Stimulated activated CD8-positive, alpha-beta memory T cell treated with anti-CD3 and anti-CD28 coated beads, Interleukin-15, amount 100 ng/mL, for 1 hour (primary cell): ENCODE data around the gene FCGR1A.
"Not testable (repeated sequence)": the region's sequence is repeated elsewhere in the genome, so short reads cannot be mapped to it uniquely, and the experiment has no call there.

Source experiments
- DNase-seq: peaks from one replicate; pipeline ENCODE4 v3.0.0-alpha.2; 2020; ENCODE audit warnings: low read depth

FCGR1A gene

DNA sequence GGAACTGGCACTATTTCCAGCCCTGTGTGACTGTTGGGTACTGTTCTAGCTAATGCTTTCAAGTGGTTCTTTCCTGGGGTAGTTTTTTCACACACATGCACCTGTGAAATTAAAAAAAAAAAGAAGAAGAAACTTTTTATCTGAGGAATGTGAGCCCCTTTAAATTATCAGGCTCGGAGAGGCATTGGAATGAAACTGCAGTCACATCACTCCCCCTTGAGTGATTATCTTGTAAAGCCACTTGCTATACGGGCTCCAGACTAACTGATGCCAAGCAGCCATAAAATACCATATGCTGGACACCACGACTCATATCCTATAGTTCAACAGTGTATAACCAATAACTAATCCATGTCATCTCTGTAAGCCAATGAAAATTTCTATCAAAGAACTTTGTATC is 5.4 kb upstream of the FCGR1A start:
- DNase-seq, result not testable (repeated sequence)

- DNase-seq, result not testable (repeated sequence)
Measured at GRCh38 chr1:149778313-149778712, 4.2 kb upstream of the FCGR1A start.

GRCh38 chr1:149781413-149781984 is 995 bp upstream of the FCGR1A start:
- DNase-seq, result not testable (repeated sequence)

DNA sequence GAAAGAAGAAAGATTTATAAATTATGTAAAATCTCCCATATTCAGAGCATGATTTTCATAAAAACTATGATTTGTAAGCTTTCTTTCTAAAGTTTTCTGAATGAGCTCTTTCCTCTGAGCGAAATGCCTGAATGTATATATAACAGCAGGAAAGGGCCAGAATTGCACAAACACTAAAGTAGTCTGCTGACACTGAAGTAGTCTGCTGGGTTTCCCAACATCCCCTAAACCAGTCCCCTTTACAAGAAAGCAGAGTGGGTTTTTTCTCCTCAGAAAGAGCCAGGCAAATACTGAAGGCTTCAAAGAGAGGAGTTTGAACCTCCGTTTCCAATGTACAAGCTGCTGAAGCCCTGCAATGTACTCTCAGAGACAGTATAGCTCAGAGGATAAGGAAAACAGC is 795 bp downstream of the FCGR1A start:
- DNase-seq, result not testable (repeated sequence)

GRCh38 chr1:149783868-149784267 is 1.4 kb downstream of the FCGR1A start:
- DNase-seq, result not testable (repeated sequence)

GRCh38 chr1:149787688-149788451 is 5.4 kb downstream of the FCGR1A start:
- not testable (repeated sequence) for DNase-seq

DNA sequence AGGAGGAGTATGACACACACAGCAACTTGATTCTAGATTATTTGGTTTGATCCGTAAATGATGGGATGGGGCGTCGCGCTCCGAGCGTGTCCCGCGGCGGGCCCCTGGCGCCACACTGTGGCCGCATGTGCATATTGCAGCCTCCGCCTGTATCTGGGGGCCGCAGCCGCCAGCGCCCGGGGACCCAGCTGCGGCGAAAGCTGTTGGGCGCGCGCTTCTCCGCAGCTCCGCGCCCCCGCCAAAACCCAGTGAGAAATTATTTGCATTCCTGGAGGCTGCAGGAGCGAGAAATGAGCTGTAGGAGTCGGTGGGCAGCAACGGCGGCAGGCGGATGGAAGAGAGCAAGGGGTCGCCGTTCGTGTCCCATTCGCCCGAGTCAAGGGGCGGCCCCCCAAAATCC is 10.0 kb downstream of the FCGR1A start:
- not testable (repeated sequence) for DNase-seq

DNA sequence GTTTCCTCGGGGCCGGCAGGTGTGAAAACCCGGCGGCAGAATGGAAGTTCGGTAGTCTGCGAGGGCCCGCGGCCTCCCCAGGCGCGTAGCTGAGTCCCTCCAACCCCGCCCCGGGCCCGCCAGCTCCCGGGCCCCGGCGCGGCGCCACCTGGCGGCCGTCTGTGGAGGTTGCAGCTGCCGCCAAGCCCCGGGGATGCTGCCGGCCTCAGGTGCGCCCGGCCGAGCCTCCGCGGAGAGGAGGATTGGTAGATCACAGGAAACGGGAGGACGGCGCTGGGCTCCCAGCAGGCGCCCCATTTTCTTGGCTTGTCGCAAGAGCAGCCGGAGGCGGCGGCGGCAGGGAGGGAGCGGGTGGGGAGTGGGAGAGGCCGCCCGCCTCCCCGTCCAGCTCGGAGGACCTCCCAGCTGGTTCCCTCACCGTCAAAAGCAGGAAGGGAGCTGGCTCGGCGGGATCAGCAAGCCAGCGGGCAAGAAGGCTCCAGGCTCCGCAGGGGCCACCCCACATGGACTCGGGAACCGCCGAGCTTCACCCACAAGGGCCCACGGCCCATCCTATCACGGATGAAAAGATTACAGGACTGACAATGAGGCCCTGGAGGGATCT is 10.5 kb downstream of the FCGR1A start:
- peak; percentile 61 for DNase-seq

- not testable (repeated sequence) for DNase-seq
Measured at GRCh38 chr1:149793885-149794284, 11.4 kb downstream of the FCGR1A start.

- DNase-seq, result not testable (repeated sequence)
Measured at GRCh38 chr1:149801628-149802027, 19.1 kb downstream of the FCGR1A start.

- DNase-seq, result not testable (repeated sequence)
Measured at GRCh38 chr1:149804417-149805080, 22.1 kb downstream of the FCGR1A start.

DNA sequence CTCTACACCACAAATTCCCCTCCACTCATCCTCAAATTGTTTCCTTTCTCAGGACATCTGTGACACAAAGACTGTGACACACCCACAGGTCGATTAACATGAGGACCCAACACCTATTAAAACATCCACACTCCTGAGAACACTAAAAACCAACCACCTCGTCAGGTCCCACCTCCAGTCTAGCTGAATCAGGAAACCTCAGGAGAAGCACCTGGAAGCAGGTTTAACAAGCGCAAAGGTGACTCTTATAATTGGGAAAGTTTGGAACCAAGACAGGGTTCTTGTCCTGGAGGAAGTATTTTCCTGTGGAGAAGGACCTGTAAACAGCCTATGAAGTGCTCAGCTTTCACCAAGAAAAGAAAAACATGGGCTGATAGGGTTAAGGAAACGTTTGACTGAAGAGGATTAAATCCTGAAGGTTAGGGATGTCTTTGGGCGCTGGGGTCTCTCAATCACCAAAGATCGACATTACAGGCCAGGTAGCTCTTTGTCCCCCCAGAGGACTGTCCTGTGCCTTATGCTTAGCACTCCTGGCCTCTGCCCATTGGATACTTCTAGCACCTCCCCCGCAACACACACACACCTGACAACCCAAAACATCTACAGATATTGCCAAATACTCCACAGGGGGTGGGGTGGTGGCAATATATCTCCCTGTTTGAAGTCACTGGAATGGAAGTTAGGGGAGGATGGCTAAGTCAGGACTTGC is 28.4 kb downstream of the FCGR1A start:
- DNase-seq, result not testable (repeated sequence)

DNA sequence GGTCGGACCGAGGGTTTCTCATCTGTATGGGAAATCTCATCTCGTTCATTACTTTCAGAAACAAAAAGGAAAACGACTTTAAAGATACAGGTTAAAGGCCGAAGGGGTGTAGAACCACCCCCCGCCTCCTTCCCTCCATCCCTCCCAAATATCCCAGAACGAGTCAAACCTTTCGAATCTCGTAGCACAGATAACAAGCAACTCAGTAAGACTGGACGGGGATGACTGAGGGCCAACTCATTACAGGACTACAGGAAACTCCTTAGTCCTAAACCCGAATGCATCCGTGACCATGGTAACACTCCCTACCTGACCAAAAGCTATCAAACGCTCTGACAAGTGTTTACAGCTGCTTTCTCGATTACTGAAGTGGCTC is 29.0 kb downstream of the FCGR1A start:
- DNase-seq, result not testable (repeated sequence)

- DNase-seq, result peak; percentile 62
Measured at GRCh38 chr1:149811890-149812829, 29.7 kb downstream of the FCGR1A start.

DNA sequence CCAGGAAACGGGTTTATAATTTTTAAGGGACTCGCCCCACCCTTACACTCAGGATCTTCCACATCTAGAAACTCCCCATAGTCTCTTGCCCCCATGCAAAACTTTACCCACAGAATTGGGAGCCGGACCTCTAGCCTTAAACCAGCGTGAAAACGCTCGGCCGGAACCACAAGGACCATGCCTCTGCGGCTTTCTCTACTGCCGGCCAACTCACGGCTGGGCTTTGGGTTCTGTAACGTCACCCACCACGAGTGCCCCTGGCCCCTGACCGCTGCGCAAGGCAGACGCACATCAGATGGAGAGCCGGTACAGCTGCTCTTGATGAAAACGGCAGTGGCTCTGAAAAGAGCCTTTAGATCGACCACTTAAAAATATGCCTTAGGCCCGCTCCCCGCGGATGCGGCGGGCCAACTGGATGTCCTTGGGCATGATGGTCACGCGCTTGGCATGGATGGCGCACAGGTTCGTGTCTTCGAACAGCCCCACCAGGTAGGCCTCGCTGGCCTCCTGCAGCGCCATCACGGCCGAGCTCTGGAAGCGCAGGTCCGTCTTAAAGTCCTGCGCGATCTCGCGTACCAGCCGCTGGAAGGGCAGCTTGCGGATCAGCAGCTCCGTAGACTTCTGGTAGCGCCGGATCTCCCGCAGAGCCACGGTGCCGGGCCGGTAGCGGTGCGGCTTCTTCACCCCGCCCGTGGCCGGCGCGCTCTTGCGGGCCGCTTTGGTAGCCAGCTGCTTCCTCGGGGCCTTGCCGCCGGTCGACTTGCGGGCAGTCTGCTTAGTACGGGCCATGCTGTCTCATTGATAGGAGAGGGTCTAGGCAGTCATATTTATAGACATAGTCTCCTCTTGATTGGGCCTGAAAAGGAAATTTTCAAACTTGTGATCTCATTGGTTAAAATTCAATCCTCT is 30.7 kb downstream of the FCGR1A start:
- DNase-seq, result peak; percentile 36

GRCh38 chr1:149820387-149820786 is 37.9 kb downstream of the FCGR1A start:
- not testable (repeated sequence) for DNase-seq

- not testable (repeated sequence) for DNase-seq
Measured at GRCh38 chr1:149826555-149826954, 44.1 kb downstream of the FCGR1A start.

- DNase-seq, result not testable (repeated sequence)
Measured at GRCh38 chr1:149831764-149832315, 49.3 kb downstream of the FCGR1A start.
